CD4-positive, alpha-beta T cell (primary cell): Measurements from ENCODE around the gene PASK. TPM values are rescaled to one million over a fixed set of nuclear protein-coding genes. Genes with fewer than 3 reads are reported as not detected.

Experiments
- ATAC-seq: fragments of 200-7000 bp; cut with Tn5 transposase; one replicate; pipeline ENCODE4 v1.10.0; 2022; ENCODE audit warnings: mild to moderate bottlenecking; ENCODE audit not compliant: poor library complexity
- CTCF ChIA-PET: fragments of 350-600 bp; sonication (Branson Sonifier 250); formaldehyde crosslinking; loops from one replicate; lab custom pipeline; 2021; ENCODE audit warnings: antibody characterized with exemption, inconsistent platforms; lab: Charles Lee
- POLR2A ChIA-PET: fragments of 350-600 bp; sonication (Branson Sonifier 250); formaldehyde crosslinking; loops from one replicate; lab custom pipeline; 2021; ENCODE audit warnings: antibody characterized with exemption, inconsistent platforms; lab: Charles Lee
- DNase-seq, 14 experiments: peaks; one replicate each; pipeline ENCODE4 v3.0.0-alpha.2; 2013 to 2020; ENCODE audit warnings: mixed read lengths in 2 of 14
- H3K27ac ChIP-seq, 2 donors: one replicate each; pipeline versions ENCODE4 v1.5.1 to v1.7.0; 2013; ENCODE audit warnings: low read length in 2 of 2, low read depth in 1 of 2, mild to moderate bottlenecking in 1 of 2
- H3K27me3 ChIP-seq, 2 experiments: 1 replicate in 1 of 2; 2 replicates in 1 of 2; pipeline versions ENCODE4 v1.6.1 to v1.7.0; 2013; ENCODE audit warnings: low read length in 2 of 2, control low read depth in 1 of 2, mild to moderate bottlenecking in 1 of 2, moderate library complexity in 1 of 2; ENCODE audit not compliant: insufficient read depth in 2 of 2, control insufficient read depth in 1 of 2
- H3K36me3 ChIP-seq: one replicate; pipeline ENCODE4 v1.6.1; 2013; ENCODE audit warnings: low read length, control low read depth; ENCODE audit not compliant: insufficient read depth
- H3K4me1 ChIP-seq: one replicate; pipeline ENCODE4 v1.6.1; 2013; ENCODE audit warnings: low read length, control low read depth; ENCODE audit not compliant: insufficient read depth
- H3K4me3 ChIP-seq: one replicate; pipeline ENCODE4 v1.5.1; 2013; ENCODE audit warnings: mild to moderate bottlenecking, low read length, moderate library complexity
- H3K9me3 ChIP-seq, 2 experiments: 1 replicate in 1 of 2; 2 replicates in 1 of 2; pipeline versions ENCODE4 v1.6.1 to v1.7.0; 2013; ENCODE audit warnings: low read length in 2 of 2, mild to moderate bottlenecking in 2 of 2, control low read depth in 1 of 2, moderate library complexity in 1 of 2; ENCODE audit not compliant: control insufficient read depth in 1 of 2, insufficient read depth in 1 of 2
- H3K27ac Mint-ChIP-seq: one replicate; pipeline ENCODE4 v1.8.0; 2020; ENCODE audit warnings: mixed read lengths
- H3K27me3 Mint-ChIP-seq: one replicate; pipeline ENCODE4 v1.8.0; 2021; ENCODE audit warnings: mixed read lengths
- H3K36me3 Mint-ChIP-seq: one replicate; pipeline ENCODE4 v1.8.0; 2021; ENCODE audit warnings: low read depth, mixed read lengths
- H3K4me1 Mint-ChIP-seq: one replicate; pipeline ENCODE4 v1.8.0; 2021; ENCODE audit warnings: low read depth, mixed read lengths
- H3K4me3 Mint-ChIP-seq: one replicate; pipeline ENCODE4 v1.8.0; 2020; ENCODE audit warnings: mild to moderate bottlenecking, mixed read lengths
- H3K9me3 Mint-ChIP-seq: one replicate; pipeline ENCODE4 v1.8.0; 2020; ENCODE audit warnings: mixed read lengths
- CTCF ChIP-seq: fragments of 200-600 bp; IDR thresholded peaks from one replicate; pipeline ENCODE4 v1.8.0; 2022; ENCODE audit warnings: antibody characterized with exemption, mild to moderate bottlenecking
- intact Hi-C, 2 experiments: fragments of 100-400 bp; cut with DNase I in 1 of 2; cut with micrococcal nuclease in 1 of 2; formaldehyde crosslinking; loops; one replicate each; pipeline versions ENCODE4 v1.15.1 to v1.9.0; 2023 to 2025; cut with DNase I, micrococcal nuclease
- total RNA-seq, 174 experiments: library from RNA in 2 of 174; stranded (reverse) in 2 of 174; gene quantifications; one replicate each; pipeline ENCODE4 v1.2.3 and lab custom pipeline; 2021 to 2026

The PASK gene
- total RNA-seq, 2 experiments from 2014 or later: 78.0 to 87.9 TPM

DNA sequence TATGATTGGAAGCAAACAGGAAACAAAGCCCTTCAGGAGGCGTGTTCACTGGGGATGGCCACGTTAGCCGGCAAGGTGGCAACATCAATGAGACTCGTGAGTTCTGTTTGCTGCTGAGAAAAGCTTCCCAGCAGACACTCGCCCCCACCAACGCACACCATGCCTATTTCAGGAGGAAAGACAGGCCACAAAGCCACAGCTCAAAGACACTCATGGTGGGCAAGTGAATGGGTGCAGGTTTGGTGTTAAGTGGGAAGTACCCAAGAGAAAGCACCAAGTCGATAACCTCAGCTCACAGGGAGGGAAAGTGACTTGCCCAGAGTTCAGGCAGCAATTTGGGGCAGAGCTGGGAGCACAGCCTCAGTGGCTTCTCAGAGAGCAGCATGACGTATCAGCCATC lies 36.7 kb downstream of the PASK start:
- no peak for TF ChIP-seq CTCF

GRCh38 chr2:241112046-241112445 lies 37.2 kb downstream of the PASK start:
- Histone ChIP-seq H3K27ac (peak overlapping the region; percentile 54 to 90), H3K4me1 (peaks cover 58% of the 10 kb centered on the region), H3K27me3 (no peaks in the 10 kb centered on the region), H3K9me3 (peaks cover 0 to 13% of the 10 kb centered on the region in 2 experiments), H3K4me3 (peak overlapping the region; percentile 68), H3K36me3 (peaks cover 31% of the 10 kb centered on the region)
- DNase-seq: no peak
- intact Hi-C loops: no loop called here
- peaks cover 63% of the 10 kb centered on the region for H3K36me3 Mint-ChIP-seq
- CTCF ChIA-PET: interaction anchor here (0.5 to 1.3 kb wide), 2 partner anchors 20 to 34 kb away, joined by 3 to 7 read pairs; no protein-coding TSS in a partner anchor
- no peak for TF ChIP-seq CTCF
- no peak for ATAC-seq
- peak overlapping the region; percentile 95 for H3K27ac Mint-ChIP-seq
- H3K9me3 Mint-ChIP-seq: peaks cover 2% of the 10 kb centered on the region
- POLR2A ChIA-PET: interaction anchor here (1.4 to 5.1 kb wide), 3 partner anchors 10 to 38 kb away, joined by 9 to 40 read pairs (median 31); partner anchors contain the start of genes MTERF4, PASK and PPP1R7
- H3K4me1 Mint-ChIP-seq: peaks cover 53% of the 10 kb centered on the region
- peak overlapping the region; percentile 83 for H3K4me3 Mint-ChIP-seq
- no peaks in the 10 kb centered on the region for H3K27me3 Mint-ChIP-seq

More for the DNA sequence above, 36.7 kb downstream of the PASK start:
- Mint-ChIP-seq H3K27ac (peak overlapping the region; percentile 95), H3K27me3 (no peaks in the 10 kb centered on the region), H3K4me3 (peak overlapping the region; percentile 83), H3K4me1 (peaks cover 48% of the 10 kb centered on the region), H3K36me3 (peaks cover 68% of the 10 kb centered on the region), H3K9me3 (peaks cover 2% of the 10 kb centered on the region)
- ChIA-PET CTCF (interaction anchor here (0.5 to 1.6 kb wide), 3 partner anchors 20 to 38 kb away, joined by 3 to 7 read pairs (median 5); partner anchors contain the start of gene PPP1R7), POLR2A (interaction anchor here (0.8 to 4.4 kb wide), 3 partner anchors 11 to 37 kb away, joined by 4 to 31 read pairs (median 9); partner anchors contain the start of genes MTERF4 and PASK)
- peak; percentile 39 for ATAC-seq
- peak in 8 of 14 experiments; percentile 27 to 85 (median 53) for DNase-seq
- peak overlapping the region; percentile 68 for H3K4me3 ChIP-seq
- H3K4me1 ChIP-seq: peaks cover 52% of the 10 kb centered on the region
- no peaks in the 10 kb centered on the region for H3K27me3 ChIP-seq
- peaks cover 29% of the 10 kb centered on the region for H3K36me3 ChIP-seq
- peak overlapping the region; percentile 54 to 90 for H3K27ac ChIP-seq
- intact Hi-C loops: no loop called here
- peaks cover 0 to 13% of the 10 kb centered on the region in 2 experiments for H3K9me3 ChIP-seq

GRCh38 chr2:241111440-241111805 lies 37.8 kb downstream of the PASK start:
- Mint-ChIP-seq H3K4me3 (peak overlapping the region; percentile 91), H3K36me3 (peaks cover 57% of the 10 kb centered on the region), H3K27me3 (no peaks in the 10 kb centered on the region), H3K27ac (peak overlapping the region; percentile 95), H3K9me3 (peaks cover 2% of the 10 kb centered on the region), H3K4me1 (peaks cover 59% of the 10 kb centered on the region)
- ATAC-seq: peak; percentile 45
- H3K27ac ChIP-seq: peak overlapping the region; percentile 54 to 90
- TF ChIP-seq CTCF: no peak
- H3K9me3 ChIP-seq: peaks cover 0 to 13% of the 10 kb centered on the region in 2 experiments
- ChIA-PET CTCF (no interaction called here), POLR2A (interaction anchor here (1.0 to 5.1 kb wide), 4 partner anchors 9 to 38 kb away, joined by 4 to 40 read pairs (median 20); partner anchors contain the start of genes MTERF4, PASK and PPP1R7)
- peak in 6 of 14 experiments; percentile 44 to 72 (median 52) for DNase-seq
- intact Hi-C loops: no loop called here
- H3K27me3 ChIP-seq: no peaks in the 10 kb centered on the region
- H3K36me3 ChIP-seq: peaks cover 30% of the 10 kb centered on the region
- peak overlapping the region; percentile 68 for H3K4me3 ChIP-seq
- H3K4me1 ChIP-seq: peaks cover 64% of the 10 kb centered on the region
